ENCODE results near the gene CEP170.

The CEP170 gene

GRCh38 chr1:243264717-243265116, 9.6 kb upstream of the CEP170 start:
- Histone ChIP-seq H3K4me1 (ENCODE audit: control insufficient read depth, insufficient read depth, low read length) (peaks cover 2% of the 10 kb centered on the region; the same call in 1 of the 2 replicates), H3K36me3 (ENCODE audit: control insufficient read depth in 2 of 2, insufficient read depth in 1 of 2, low read length in 2 of 2) (no peaks in the 10 kb centered on the region; a peak in 1 of 3 replicates), H3K27ac (ENCODE audit: extremely low read depth, low read depth, low read length) (no peak overlapping the region), H3K4me3 (ENCODE audit: low read depth, low read length) (no peak overlapping the region), H3K9me3 (ENCODE audit: control insufficient read depth, insufficient read depth, low read depth, low read length) (no peaks in the 10 kb centered on the region)
- ChIA-PET POLR2A (interaction anchor here (1.2 kb wide), 1 partner anchor 9 kb away, joined by 3 read pairs; the partner anchor contains the start of gene SDCCAG8), CTCF (no interaction called here)
- TF ChIP-seq ZEB2 (tag by site-specific recombination; IDR thresholded peaks at IDR 0.05): no peak
- no peak for TF ChIP-seq ZBTB48 (tag by site-specific recombination; IDR thresholded peaks at IDR 0.05)
- no peak for TF ChIP-seq TRIM28 (IDR thresholded peaks at IDR 0.05; ENCODE audit: borderline replicate concordance, low read length)
- no peak for TF ChIP-seq KLF10 (tag by site-specific recombination; IDR thresholded peaks at IDR 0.05)
- TF ChIP-seq ZNF148 (tag by site-specific recombination; IDR thresholded peaks at IDR 0.05; ENCODE audit: borderline replicate concordance): no peak
- TF ChIP-seq PRDM6 (tag by site-specific recombination; IDR thresholded peaks at IDR 0.05): no peak
- TF ChIP-seq ZNF266 (tag by site-specific recombination; IDR thresholded peaks at IDR 0.05; ENCODE audit: low read depth): no peak
- TF ChIP-seq ZSCAN4 (tag by site-specific recombination; IDR thresholded peaks at IDR 0.05): no peak
- no peak for TF ChIP-seq EGR2 (tag by site-specific recombination; IDR thresholded peaks at IDR 0.05; ENCODE audit: low read depth)
- TF ChIP-seq ZNF76 (tag by site-specific recombination; IDR thresholded peaks at IDR 0.05; ENCODE audit: borderline replicate concordance, low read depth): no peak
- TF ChIP-seq REST (tag by site-specific recombination; IDR thresholded peaks at IDR 0.05): no peak
- TF ChIP-seq ZNF324 (tag by site-specific recombination; IDR thresholded peaks at IDR 0.05): no peak
- TF ChIP-seq ZBTB1 (tag by site-specific recombination; IDR thresholded peaks at IDR 0.05): no peak
- TF ChIP-seq ZNF580 (tag by site-specific recombination; IDR thresholded peaks at IDR 0.05): no peak
- no peak for TF ChIP-seq ZNF202 (tag by site-specific recombination; IDR thresholded peaks at IDR 0.05; ENCODE audit: borderline replicate concordance)
- no peak for TF ChIP-seq ZNF514 (tag by site-specific recombination; IDR thresholded peaks at IDR 0.05)
- no peak for TF ChIP-seq ZFP37 (tag by site-specific recombination; IDR thresholded peaks at IDR 0.05)
- TF ChIP-seq ZNF501 (tag by site-specific recombination; IDR thresholded peaks at IDR 0.05): no peak
- TF ChIP-seq ZNF280C (tag by site-specific recombination; IDR thresholded peaks at IDR 0.05): no peak
- TF ChIP-seq REPIN1 (tag by site-specific recombination; IDR thresholded peaks at IDR 0.05; ENCODE audit: low read depth): no peak
